Measurements from ENCODE around the gene XRCC4.

The XRCC4 gene

GRCh38 chr5:83071286-83072051 is 5.9 kb upstream of the XRCC4 start:
- no peak for DNase-seq

- DNase-seq: no peak
These were observed 4.4 kb upstream of the XRCC4 start for GRCh38 chr5:83072966-83073365.

- peak in 1 of 4 experiments; percentile 15 for DNase-seq
These were observed 415 bp downstream of the XRCC4 start for GRCh38 chr5:83077662-83078261.

- no peak for DNase-seq
These were observed 5.4 kb downstream of the XRCC4 start for GRCh38 chr5:83082750-83083149.

GRCh38 chr5:83084336-83084735 is 7.0 kb downstream of the XRCC4 start:
- DNase-seq: no peak

- no peak for DNase-seq
These were observed 7.8 kb downstream of the XRCC4 start for GRCh38 chr5:83085106-83085505.

GRCh38 chr5:83090169-83090568 is 12.8 kb downstream of the XRCC4 start:
- no peak for DNase-seq

- no peak for DNase-seq
These were observed 15.3 kb downstream of the XRCC4 start for GRCh38 chr5:83092619-83093018.

- DNase-seq: no peak
These were observed 16.3 kb downstream of the XRCC4 start for GRCh38 chr5:83093692-83094091.

- DNase-seq: no peak
These were observed 18.0 kb downstream of the XRCC4 start for GRCh38 chr5:83095163-83095956.

- no peak for DNase-seq
These were observed 18.7 kb downstream of the XRCC4 start for GRCh38 chr5:83095957-83096539.

- no peak for DNase-seq
These were observed 19.5 kb downstream of the XRCC4 start for GRCh38 chr5:83096660-83097339.

- DNase-seq: no peak
These were observed 20.4 kb downstream of the XRCC4 start for GRCh38 chr5:83097689-83098231.

- DNase-seq: no peak
These were observed 21.7 kb downstream of the XRCC4 start for GRCh38 chr5:83099001-83099400.

GRCh38 chr5:83099445-83099844 is 22.1 kb downstream of the XRCC4 start:
- no peak for DNase-seq

- DNase-seq: no peak
These were observed 24.2 kb downstream of the XRCC4 start for GRCh38 chr5:83101514-83101913.

GRCh38 chr5:83102364-83102980 is 25.1 kb downstream of the XRCC4 start:
- DNase-seq: no peak

- no peak for DNase-seq
These were observed 26.7 kb downstream of the XRCC4 start for GRCh38 chr5:83104021-83104420.

GRCh38 chr5:83107692-83108420 is 30.5 kb downstream of the XRCC4 start:
- no peak for DNase-seq

- no peak for DNase-seq
These were observed 32.0 kb downstream of the XRCC4 start for GRCh38 chr5:83109380-83109779.

GRCh38 chr5:83115816-83116215 is 38.5 kb downstream of the XRCC4 start:
- DNase-seq: no peak

Measured in activated CD4-positive, CD25-positive, alpha-beta regulatory T cell (primary cell).